Neural progenitor cell (in vitro differentiated cells): Measurements from ENCODE around the gene RPS6KA3. TPM values are rescaled to one million over a fixed set of nuclear protein-coding genes. Genes with fewer than 3 reads are reported as not detected.

Experiments used
- DNase-seq: peaks from one replicate; pipeline ENCODE4 v3.0.0-alpha.2; 2016; ENCODE audit warnings: low spot score
- H2AFZ ChIP-seq: fragments of 200-600 bp; sonication (generic); replicated peaks from 2 replicates; pipeline ENCODE4 v1.6.1; 2016; ENCODE audit warnings: antibody characterized with exemption
- H3F3A ChIP-seq: fragments of 200-600 bp; sonication (generic); 2 replicates; pipeline ENCODE4 v1.6.1; 2016; ENCODE audit warnings: antibody characterized with exemption, low read depth
- H3K27ac ChIP-seq: fragments of 200-600 bp; sonication (generic); 2 replicates; pipeline ENCODE4 v1.5.1; 2016; ENCODE audit warnings: mild to moderate bottlenecking
- H3K27me3 ChIP-seq: fragments of 200-600 bp; sonication (generic); 2 replicates; pipeline ENCODE4 v1.6.1; 2016; ENCODE audit warnings: mild to moderate bottlenecking, moderate library complexity
- H3K36me3 ChIP-seq: fragments of 200-600 bp; sonication (generic); 2 replicates; pipeline ENCODE4 v1.5.1; 2016
- H3K4me1 ChIP-seq: fragments of 200-600 bp; sonication (generic); 2 replicates; pipeline ENCODE4 v1.6.1; 2016; ENCODE audit warnings: mixed run types
- H3K4me2 ChIP-seq: fragments of 200-600 bp; sonication (generic); 2 replicates; pipeline ENCODE4 v1.6.1; 2016
- H3K4me3 ChIP-seq: fragments of 200-600 bp; sonication (generic); 2 replicates; pipeline ENCODE4 v1.5.1; 2016
- H3K79me2 ChIP-seq: fragments of 200-600 bp; sonication (generic); 2 replicates; pipeline ENCODE4 v1.6.1; 2016; ENCODE audit warnings: low read depth
- H3K9ac ChIP-seq: fragments of 200-600 bp; sonication (generic); 2 replicates; pipeline ENCODE4 v1.6.1; 2016
- H3K9me3 ChIP-seq: fragments of 200-600 bp; sonication (generic); 2 replicates; pipeline ENCODE4 v1.5.1; 2016; ENCODE audit warnings: low read depth
- H4K20me1 ChIP-seq: fragments of 200-600 bp; sonication (generic); 2 replicates; pipeline ENCODE4 v1.6.1; 2016; ENCODE audit warnings: low read depth
- H3K27ac Mint-ChIP-seq: 3 replicates; pipeline ENCODE4 v1.8.0; 2021; ENCODE audit warnings: mixed read lengths
- H3K27me3 Mint-ChIP-seq: 2 replicates; pipeline ENCODE4 v1.8.0; 2022; ENCODE audit warnings: low read depth, mild to moderate bottlenecking, inconsistent platforms, moderate library complexity, mixed read lengths; ENCODE audit not compliant: insufficient read depth
- H3K36me3 Mint-ChIP-seq: 3 replicates; pipeline ENCODE4 v1.8.0; 2021; ENCODE audit warnings: mixed read lengths
- H3K4me1 Mint-ChIP-seq: 3 replicates; pipeline ENCODE4 v1.8.0; 2021; ENCODE audit warnings: mixed read lengths
- H3K4me3 Mint-ChIP-seq: 3 replicates; pipeline ENCODE4 v1.8.0; 2021; ENCODE audit warnings: mild to moderate bottlenecking, moderate library complexity, mixed read lengths
- H3K9me3 Mint-ChIP-seq: 3 replicates; pipeline ENCODE4 v1.8.0; 2020; ENCODE audit warnings: mixed read lengths
- EZH2 ChIP-seq: fragments of 200-600 bp; sonication (generic); IDR thresholded peaks from 2 replicates; pipeline ENCODE4 v1.6.1; 2017; ENCODE audit warnings: antibody characterized with exemption, mild to moderate bottlenecking, moderate library complexity
- EZH2phosphoT487 ChIP-seq: fragments of 200-600 bp; sonication (generic); IDR thresholded peaks from 2 replicates; pipeline ENCODE4 v1.6.1; 2017; ENCODE audit warnings: antibody characterized with exemption
- total RNA-seq: library from RNA; depleted of rRNA; stranded (reverse); fragments of >200 nt; gene quantifications from 2 replicates; pipeline ENCODE4 v1.2.3, GENCODE V29; 2015; ENCODE audit warnings: low replicate concordance
- TF ChIP-seq, protein P1 (sequence below): fragments of 200-600 bp; sonication (generic); IDR thresholded peaks from 2 replicates; pipeline ENCODE4 v1.5.1; 2017; ENCODE audit warnings: antibody characterized with exemption, mild to moderate bottlenecking

The RPS6KA3 gene
- total RNA-seq, 1 donor from 2014 or later: 32.2 TPM

DNA sequence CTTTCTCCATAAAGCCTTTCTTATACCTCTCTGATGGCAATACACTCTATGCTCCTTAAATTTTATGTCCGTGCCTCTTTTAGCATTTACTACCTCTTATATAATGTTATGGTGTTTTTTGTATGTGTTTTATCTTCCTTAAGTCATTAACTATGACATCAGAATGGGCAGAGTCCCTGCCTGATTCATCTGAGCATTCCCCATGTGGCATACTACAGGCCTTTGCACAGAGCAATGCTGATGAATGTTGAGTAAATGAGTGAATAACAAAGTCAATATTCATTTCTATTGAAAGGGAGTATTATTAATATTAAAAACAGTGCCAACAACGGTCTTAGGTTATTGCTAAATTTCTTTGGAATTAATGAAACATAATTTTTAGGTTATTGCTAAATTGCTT lies 18.8 kb upstream of the RPS6KA3 start:
- H3K27ac Mint-ChIP-seq: no peak overlapping the region
- TF ChIP-seq EZH2 (no peak), EZH2phosphoT487 (no peak)
- TF ChIP-seq, protein P1, sequence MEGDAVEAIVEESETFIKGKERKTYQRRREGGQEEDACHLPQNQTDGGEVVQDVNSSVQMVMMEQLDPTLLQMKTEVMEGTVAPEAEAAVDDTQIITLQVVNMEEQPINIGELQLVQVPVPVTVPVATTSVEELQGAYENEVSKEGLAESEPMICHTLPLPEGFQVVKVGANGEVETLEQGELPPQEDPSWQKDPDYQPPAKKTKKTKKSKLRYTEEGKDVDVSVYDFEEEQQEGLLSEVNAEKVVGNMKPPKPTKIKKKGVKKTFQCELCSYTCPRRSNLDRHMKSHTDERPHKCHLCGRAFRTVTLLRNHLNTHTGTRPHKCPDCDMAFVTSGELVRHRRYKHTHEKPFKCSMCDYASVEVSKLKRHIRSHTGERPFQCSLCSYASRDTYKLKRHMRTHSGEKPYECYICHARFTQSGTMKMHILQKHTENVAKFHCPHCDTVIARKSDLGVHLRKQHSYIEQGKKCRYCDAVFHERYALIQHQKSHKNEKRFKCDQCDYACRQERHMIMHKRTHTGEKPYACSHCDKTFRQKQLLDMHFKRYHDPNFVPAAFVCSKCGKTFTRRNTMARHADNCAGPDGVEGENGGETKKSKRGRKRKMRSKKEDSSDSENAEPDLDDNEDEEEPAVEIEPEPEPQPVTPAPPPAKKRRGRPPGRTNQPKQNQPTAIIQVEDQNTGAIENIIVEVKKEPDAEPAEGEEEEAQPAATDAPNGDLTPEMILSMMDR: no peak

DNA sequence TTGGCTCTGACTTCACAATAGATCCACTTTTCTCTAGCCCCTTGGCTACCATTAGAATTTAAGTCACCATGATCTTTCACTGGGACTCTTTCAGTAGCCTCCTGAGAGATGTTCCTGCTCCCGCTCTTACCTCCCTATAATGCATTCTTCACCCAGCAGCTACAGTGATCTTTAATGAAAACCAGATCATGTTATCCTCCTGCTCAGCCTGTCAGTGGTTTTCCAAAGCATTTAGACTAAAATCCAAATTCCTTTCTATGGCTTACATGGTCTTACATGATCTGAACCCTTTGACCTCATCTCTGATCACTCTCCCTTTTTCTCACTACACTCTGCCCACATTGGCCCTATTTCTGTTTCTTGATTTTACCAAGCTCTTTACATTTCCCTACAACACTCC lies 18.3 kb upstream of the RPS6KA3 start:
- H3K27me3 ChIP-seq: no peaks in the 10 kb centered on the region
- no peak overlapping the region for H3K4me3 ChIP-seq
- no peaks in the 10 kb centered on the region for H3K36me3 ChIP-seq
- no peaks in the 10 kb centered on the region for H3K4me1 ChIP-seq
- no peak overlapping the region for H3K27ac Mint-ChIP-seq
- H3K4me2 ChIP-seq: no peak overlapping the region
- no peak for DNase-seq
- no peak overlapping the region for H2AFZ ChIP-seq
- no peaks in the 10 kb centered on the region for H3K9me3 ChIP-seq
- H3K9ac ChIP-seq: no peak overlapping the region
- TF ChIP-seq, protein P1: no peak
- H3K4me3 Mint-ChIP-seq: no peak overlapping the region
- H3F3A ChIP-seq: no peaks in the 10 kb centered on the region
- no peaks in the 10 kb centered on the region for H3K4me1 Mint-ChIP-seq
- H3K9me3 Mint-ChIP-seq: peaks cover 2% of the 10 kb centered on the region
- H4K20me1 ChIP-seq: no peaks in the 10 kb centered on the region
- no peaks in the 10 kb centered on the region for H3K79me2 ChIP-seq
- H3K27me3 Mint-ChIP-seq: no peaks in the 10 kb centered on the region
- no peaks in the 10 kb centered on the region for H3K36me3 Mint-ChIP-seq
- H3K27ac ChIP-seq: no peak overlapping the region

More for the DNA sequence above, 18.8 kb upstream of the RPS6KA3 start:
- no peaks in the 10 kb centered on the region for H3K9me3 ChIP-seq
- H3K79me2 ChIP-seq: no peaks in the 10 kb centered on the region
- Mint-ChIP-seq H3K27me3 (no peaks in the 10 kb centered on the region), H3K9me3 (peaks cover 2% of the 10 kb centered on the region), H3K4me1 (no peaks in the 10 kb centered on the region), H3K4me3 (no peak overlapping the region), H3K36me3 (no peaks in the 10 kb centered on the region)
- no peaks in the 10 kb centered on the region for H3K4me1 ChIP-seq
- H2AFZ ChIP-seq: no peak overlapping the region
- H3K27me3 ChIP-seq: no peaks in the 10 kb centered on the region
- H3F3A ChIP-seq: no peaks in the 10 kb centered on the region
- H3K36me3 ChIP-seq: no peaks in the 10 kb centered on the region
- no peak overlapping the region for H3K27ac ChIP-seq
- H3K9ac ChIP-seq: no peak overlapping the region
- no peak overlapping the region for H3K4me2 ChIP-seq
- no peak overlapping the region for H3K4me3 ChIP-seq
- no peak for DNase-seq
- no peaks in the 10 kb centered on the region for H4K20me1 ChIP-seq

DNA sequence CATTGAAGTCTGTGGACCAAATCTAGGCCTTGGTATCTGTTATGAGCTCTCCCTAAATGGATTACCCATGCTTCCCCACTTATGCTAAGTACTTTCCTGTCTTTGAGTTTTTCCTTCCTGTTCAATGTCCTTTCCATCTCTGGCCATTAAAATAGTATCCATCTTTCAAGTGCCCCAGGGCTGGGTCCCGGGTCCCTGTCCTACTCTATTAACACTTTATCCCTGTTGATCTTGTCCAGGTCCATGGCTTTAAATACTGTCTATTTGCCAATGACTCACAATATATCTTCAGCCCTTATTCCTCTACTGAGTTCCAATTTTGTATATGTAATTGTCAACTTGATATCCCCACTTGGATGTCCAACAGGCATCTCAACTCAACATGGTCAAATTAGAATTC lies 17.7 kb upstream of the RPS6KA3 start:
- Mint-ChIP-seq H3K4me1 (no peaks in the 10 kb centered on the region), H3K4me3 (no peak overlapping the region), H3K27me3 (no peaks in the 10 kb centered on the region), H3K36me3 (no peaks in the 10 kb centered on the region), H3K9me3 (peaks cover 2% of the 10 kb centered on the region), H3K27ac (no peak overlapping the region)
- Histone ChIP-seq H4K20me1 (no peaks in the 10 kb centered on the region), H3K9ac (no peak overlapping the region), H3K4me3 (no peak overlapping the region), H3K9me3 (no peaks in the 10 kb centered on the region), H2AFZ (no peak overlapping the region), H3K4me1 (no peaks in the 10 kb centered on the region), H3K27ac (no peak overlapping the region), H3K27me3 (no peaks in the 10 kb centered on the region), H3K36me3 (no peaks in the 10 kb centered on the region), H3F3A (no peaks in the 10 kb centered on the region), H3K4me2 (no peak overlapping the region), H3K79me2 (no peaks in the 10 kb centered on the region)
- TF ChIP-seq EZH2: no peak
- no peak for TF ChIP-seq EZH2phosphoT487
- TF ChIP-seq, protein P1: no peak
- DNase-seq: no peak

DNA sequence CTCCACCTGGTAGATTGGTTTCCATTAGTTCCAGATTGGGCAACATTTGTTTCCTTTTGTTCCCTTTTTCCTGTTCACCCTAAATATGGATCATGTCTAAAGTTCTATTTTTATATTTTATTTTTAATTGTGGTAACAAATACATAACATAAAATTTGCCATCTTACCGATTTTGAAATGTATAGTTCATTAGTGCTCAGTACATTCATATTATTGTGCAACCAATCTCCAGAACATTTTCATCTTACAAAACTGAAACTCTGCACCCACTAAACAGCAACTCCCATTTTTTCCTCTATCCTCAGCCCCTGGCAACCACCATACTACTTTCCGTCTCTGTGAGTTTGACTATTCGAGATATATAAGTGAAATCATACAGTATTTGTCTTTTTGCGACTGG lies 14.2 kb upstream of the RPS6KA3 start:
- H3K4me1 Mint-ChIP-seq: no peaks in the 10 kb centered on the region
- H3K36me3 ChIP-seq: no peaks in the 10 kb centered on the region
- peaks cover 21% of the 10 kb centered on the region for H3K9me3 Mint-ChIP-seq

More for the DNA sequence above, 14.2 kb upstream of the RPS6KA3 start:
- no peaks in the 10 kb centered on the region for H4K20me1 ChIP-seq
- no peaks in the 10 kb centered on the region for H3F3A ChIP-seq
- H3K79me2 ChIP-seq: no peaks in the 10 kb centered on the region
- H3K4me3 Mint-ChIP-seq: no peak overlapping the region
- H3K9ac ChIP-seq: no peak overlapping the region
- no peaks in the 10 kb centered on the region for H3K27me3 ChIP-seq
- no peaks in the 10 kb centered on the region for H3K4me1 ChIP-seq
- H3K27ac ChIP-seq: no peak overlapping the region
- H3K4me2 ChIP-seq: no peak overlapping the region
- no peaks in the 10 kb centered on the region for H3K27me3 Mint-ChIP-seq
- DNase-seq: no peak
- no peak overlapping the region for H3K27ac Mint-ChIP-seq
- no peak overlapping the region for H2AFZ ChIP-seq
- peaks cover 6% of the 10 kb centered on the region for H3K9me3 ChIP-seq
- no peaks in the 10 kb centered on the region for H3K36me3 Mint-ChIP-seq
- H3K4me3 ChIP-seq: no peak overlapping the region
- TF ChIP-seq EZH2 (no peak), EZH2phosphoT487 (no peak)
- TF ChIP-seq, protein P1: no peak
